ENCODE measurements around the gene DES.

GRCh38 chr2:219470429-219470828 lies 52.3 kb downstream of the DES start:
- TF ChIP-seq CTCF (IDR thresholded peaks at IDR 0.05; ENCODE audit: low read depth, low read length) (no peak), POLR2A (IDR thresholded peaks at IDR 0.05; ENCODE audit: extremely low read depth, insufficient read length) (no peak), MYC (IDR thresholded peaks at IDR 0.05; ENCODE audit: low read depth, low read length) (no peak)
